GM12878 (cell line): ENCODE measurements around the gene CDC7. TPM values are rescaled to one million over a fixed set of nuclear protein-coding genes. Genes with fewer than 3 reads are reported as not detected.

Experiments used
- ATAC-seq: fragments of 200-7000 bp; cut with Tn5 transposase; 3 replicates; pipeline ENCODE4 v1.9.1; 2020; ENCODE audit warnings: mild to moderate bottlenecking, moderate library complexity
- BruUV-seq: library from RNA; stranded (reverse); fragments of 400-500 nt; replicated peaks from 2 replicates; lab custom pipeline; 2021; lab: Mats Ljungman, UMichigan
- CTCF ChIA-PET: fragments of 300-600 bp; sonication (Branson Sonifier 250); formaldehyde crosslinking; extraction: SDS; loops from one replicate; lab custom pipeline; 2021; ENCODE audit warnings: inconsistent platforms; lab: Yijun Ruan, JAX
- POLR2A ChIA-PET: fragments of 350-600 bp; formaldehyde crosslinking; extraction: SDS; loops from one replicate; lab custom pipeline; 2021; ENCODE audit warnings: inconsistent platforms; lab: Charles Lee
- RAD21 ChIA-PET: fragments of 300-600 bp; sonication (Branson Sonifier 250); formaldehyde crosslinking; loops from one replicate; lab custom pipeline; 2023; ENCODE audit warnings: antibody characterized with exemption; ENCODE audit not compliant: unreplicated experiment; lab: Charles Lee
- SMC1A ChIA-PET: fragments of 300-600 bp; sonication (Branson Sonifier 250); formaldehyde crosslinking; loops from one replicate; lab custom pipeline; 2023; ENCODE audit not compliant: unreplicated experiment, uncharacterized antibody; lab: Charles Lee
- DNase-seq: peaks from one replicate; pipeline ENCODE4 v3.0.0-alpha.2; 2011; ENCODE audit warnings: low read depth, low spot score
- FAIRE-seq: peaks from 3 replicates; lab custom pipeline; 2011; peaks lifted over from hg19 to GRCh38; lab: Jason Lieb, UNC
- H2AFZ ChIP-seq: 2 replicates; pipeline ENCODE4 v1.6.0; 2011; ENCODE audit warnings: low read depth, low read length, control low read depth; ENCODE audit not compliant: control insufficient read depth
- H3K27ac ChIP-seq: 2 replicates; pipeline ENCODE4 v1.5.1; 2011; ENCODE audit warnings: control low read depth; ENCODE audit not compliant: control insufficient read depth, insufficient read depth
- H3K27me3 ChIP-seq, 2 experiments: replicated peaks in 1 of 2; 2 replicates each; pipeline versions ENCODE4 v1.6.0 to v1.6.1; 2011; ENCODE audit warnings: low read length in 1 of 2; ENCODE audit not compliant: control insufficient read depth in 2 of 2, insufficient read depth in 2 of 2
- H3K36me3 ChIP-seq, 2 experiments: 2 replicates each; pipeline ENCODE4 v1.5.1; 2011; ENCODE audit warnings: low read length in 1 of 2; ENCODE audit not compliant: control insufficient read depth in 2 of 2, insufficient read depth in 2 of 2
- H3K4me1 ChIP-seq: 2 replicates; pipeline ENCODE4 v1.6.1; 2011; ENCODE audit warnings: mild to moderate bottlenecking, low read length, moderate library complexity, mixed read lengths; ENCODE audit not compliant: control insufficient read depth, insufficient read depth
- H3K4me2 ChIP-seq: 2 replicates; pipeline ENCODE4 v1.6.0; 2011; ENCODE audit warnings: control low read depth; ENCODE audit not compliant: control insufficient read depth, insufficient read depth
- H3K4me3 ChIP-seq: fragments of 200-600 bp; sonication (generic); 2 replicates; pipeline ENCODE4 v1.5.1; 2016
- H3K79me2 ChIP-seq: 2 replicates; pipeline ENCODE4 v1.6.0; 2011; ENCODE audit warnings: low read length; ENCODE audit not compliant: control insufficient read depth, insufficient read depth
- H3K9ac ChIP-seq: 2 replicates; pipeline ENCODE4 v1.8.0; 2011; ENCODE audit warnings: low read length, control low read depth, mixed read lengths; ENCODE audit not compliant: control insufficient read depth, insufficient read depth
- H3K9me3 ChIP-seq: replicated peaks from 3 replicates; pipeline ENCODE4 v1.5.1; 2011; ENCODE audit warnings: mild to moderate bottlenecking, low read length; ENCODE audit not compliant: control insufficient read depth, insufficient read depth
- H4K20me1 ChIP-seq: 2 replicates; pipeline ENCODE4 v1.6.0; 2011; ENCODE audit not compliant: control insufficient read depth, insufficient read depth
- CHD4 ChIP-seq: fragments of 200-600 bp; sonication (generic); IDR thresholded peaks from 2 replicates; pipeline ENCODE4 v1.6.1; 2016; ENCODE audit warnings: mild to moderate bottlenecking
- E4F1 ChIP-seq: fragments of 450-650 bp; IDR thresholded peaks from 2 replicates; pipeline ENCODE4 v1.6.1; 2018; ENCODE audit warnings: borderline replicate concordance, mild to moderate bottlenecking; ENCODE audit not compliant: partially characterized antibody
- RBBP5 ChIP-seq: fragments of 200-600 bp; sonication (generic); conservative IDR thresholded peaks from 2 replicates; pipeline ENCODE4 v1.6.1; 2016
- RELA ChIP-seq: fragments of 450-650 bp; IDR thresholded peaks from 2 replicates; pipeline ENCODE4 v1.8.0; 2014; ENCODE audit warnings: borderline replicate concordance; ENCODE audit not compliant: partially characterized antibody
- STAT1 ChIP-seq: fragments of 450-650 bp; conservative IDR thresholded peaks from 2 replicates; pipeline ENCODE4 v1.6.1; 2014; ENCODE audit warnings: antibody characterized with exemption, mild to moderate bottlenecking
- TAF1 ChIP-seq: IDR thresholded peaks from 2 replicates; pipeline ENCODE4 v1.6.1; 2011; ENCODE audit warnings: mild to moderate bottlenecking, low read depth, low read length, borderline replicate concordance
- TBL1XR1 ChIP-seq: IDR thresholded peaks from 2 replicates; pipeline ENCODE4 v1.6.1; 2012; ENCODE audit warnings: low read depth, low read length, improper control_type of control experiment
- WGBS: methylation state at CpG from one replicate; pipeline ENCODE4 v1.1.6; 2016; ENCODE audit warnings: low lambda C conversion rate; ENCODE audit not compliant: insufficient replicate concordance, insufficient coverage; ENCODE audit errors: missing lambda C conversion rate; 5-methylcytosine and 5-hydroxymethylcytosine counted together
- in situ Hi-C: fragments of 300-500 bp; cut with MboI; formaldehyde crosslinking; loops from 9 replicates; pipeline ENCODE4 v1.14.3; 2018; ENCODE audit warnings: mixed read lengths
- intact Hi-C: fragments of 100-400 bp; cut with micrococcal nuclease; formaldehyde crosslinking; loops from one replicate; pipeline ENCODE4 v1.14.2; 2022; ENCODE audit not compliant: unreplicated experiment
- polyA plus RNA-seq, 11 experiments: library from polyadenylated mRNA; depleted of rRNA in 4 of 11; unstranded in 6 of 11; stranded (reverse) in 5 of 11; fragments of >200 nt; fragmentation: Nextera tagmentation in 4 of 11; fragmentation: Illumina TruSeq in 1 of 11; extraction: Ambion mirVana in 4 of 11; extraction: Trizol in 1 of 11; gene quantifications; 1 replicate in 1 of 11; 2 replicates in 10 of 11; pipeline versions ENCODE4 v1.2.1 to v1.2.3, GENCODE V29; 2011 to 2016; ENCODE audit warnings: inconsistent platforms in 2 of 11, missing spikeins in 2 of 11, low read depth in 1 of 11
- total RNA-seq, 4 experiments: library from RNA; depleted of rRNA in 3 of 4; stranded (reverse); fragments of >200 nt in 3 of 4; fragmentation: Illumina TruSeq in 1 of 4; extraction: Trizol in 1 of 4; gene quantifications; 2 replicates each; pipeline versions ENCODE4 v1.2.1 to v1.2.3, GENCODE V29; 2013 to 2021
- TF ChIP-seq, protein P1 (sequence below): IDR thresholded peaks from 2 replicates; pipeline ENCODE4 v1.6.1; 2012; ENCODE audit warnings: mild to moderate bottlenecking, low read depth, low read length
- TF ChIP-seq, protein P2 (sequence below): fragments of 150-350 bp; IDR thresholded peaks from 2 replicates; pipeline ENCODE4 v1.6.1; 2016; ENCODE audit warnings: low read depth, low read length
- TF ChIP-seq, protein P3 (sequence below): IDR thresholded peaks from 2 replicates; pipeline ENCODE4 v1.6.1; 2011; ENCODE audit warnings: mild to moderate bottlenecking, low read depth, low read length, moderate library complexity; ENCODE audit not compliant: insufficient replicate concordance

The CDC7 gene
- total and polyA plus RNA-seq, 10 of the 15 experiments (the other 5 are each of a cell fraction or from before 2014, with no cell fraction given), result 14.9 to 37.8 (median 26.0) TPM

GRCh38 chr1:91567583-91567982, 66.9 kb downstream of the CDC7 start:
- ATAC-seq (no peak), FAIRE-seq (no peak), DNase-seq (no peak)
- Histone ChIP-seq H3K4me2 (no peak overlapping the region), H3K4me3 (no peak overlapping the region), H3K9ac (no peak overlapping the region), H3K9me3 (no peaks in the 10 kb centered on the region), H4K20me1 (no peaks in the 10 kb centered on the region), H3K36me3 (no peaks in the 10 kb centered on the region), H2AFZ (no peak overlapping the region), H3K79me2 (no peaks in the 10 kb centered on the region), H3K27me3 (no peaks in the 10 kb centered on the region), H3K27ac (no peak overlapping the region), H3K4me1 (peaks cover 12% of the 10 kb centered on the region)
- WGBS, result 38% methylated on average over 4 of the region's 4 CpGs
- BruUV-seq, result no TSS peak
- intact Hi-C loops, result no loop called here
- RAD21 ChIA-PET, result no interaction called here
- SMC1A ChIA-PET, result no interaction called here
- CTCF ChIA-PET, result no interaction called here
- in situ Hi-C loops, result no loop called here
- POLR2A ChIA-PET, result no interaction called here
- TF ChIP-seq STAT1 (no peak), CHD4 (no peak), TAF1 (no peak), RBBP5 (no peak), TBL1XR1 (no peak), E4F1 (no peak), RELA (no peak)
- TF ChIP-seq, protein P1, sequence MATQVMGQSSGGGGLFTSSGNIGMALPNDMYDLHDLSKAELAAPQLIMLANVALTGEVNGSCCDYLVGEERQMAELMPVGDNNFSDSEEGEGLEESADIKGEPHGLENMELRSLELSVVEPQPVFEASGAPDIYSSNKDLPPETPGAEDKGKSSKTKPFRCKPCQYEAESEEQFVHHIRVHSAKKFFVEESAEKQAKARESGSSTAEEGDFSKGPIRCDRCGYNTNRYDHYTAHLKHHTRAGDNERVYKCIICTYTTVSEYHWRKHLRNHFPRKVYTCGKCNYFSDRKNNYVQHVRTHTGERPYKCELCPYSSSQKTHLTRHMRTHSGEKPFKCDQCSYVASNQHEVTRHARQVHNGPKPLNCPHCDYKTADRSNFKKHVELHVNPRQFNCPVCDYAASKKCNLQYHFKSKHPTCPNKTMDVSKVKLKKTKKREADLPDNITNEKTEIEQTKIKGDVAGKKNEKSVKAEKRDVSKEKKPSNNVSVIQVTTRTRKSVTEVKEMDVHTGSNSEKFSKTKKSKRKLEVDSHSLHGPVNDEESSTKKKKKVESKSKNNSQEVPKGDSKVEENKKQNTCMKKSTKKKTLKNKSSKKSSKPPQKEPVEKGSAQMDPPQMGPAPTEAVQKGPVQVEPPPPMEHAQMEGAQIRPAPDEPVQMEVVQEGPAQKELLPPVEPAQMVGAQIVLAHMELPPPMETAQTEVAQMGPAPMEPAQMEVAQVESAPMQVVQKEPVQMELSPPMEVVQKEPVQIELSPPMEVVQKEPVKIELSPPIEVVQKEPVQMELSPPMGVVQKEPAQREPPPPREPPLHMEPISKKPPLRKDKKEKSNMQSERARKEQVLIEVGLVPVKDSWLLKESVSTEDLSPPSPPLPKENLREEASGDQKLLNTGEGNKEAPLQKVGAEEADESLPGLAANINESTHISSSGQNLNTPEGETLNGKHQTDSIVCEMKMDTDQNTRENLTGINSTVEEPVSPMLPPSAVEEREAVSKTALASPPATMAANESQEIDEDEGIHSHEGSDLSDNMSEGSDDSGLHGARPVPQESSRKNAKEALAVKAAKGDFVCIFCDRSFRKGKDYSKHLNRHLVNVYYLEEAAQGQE, result no peak
- TF ChIP-seq, protein P2, sequence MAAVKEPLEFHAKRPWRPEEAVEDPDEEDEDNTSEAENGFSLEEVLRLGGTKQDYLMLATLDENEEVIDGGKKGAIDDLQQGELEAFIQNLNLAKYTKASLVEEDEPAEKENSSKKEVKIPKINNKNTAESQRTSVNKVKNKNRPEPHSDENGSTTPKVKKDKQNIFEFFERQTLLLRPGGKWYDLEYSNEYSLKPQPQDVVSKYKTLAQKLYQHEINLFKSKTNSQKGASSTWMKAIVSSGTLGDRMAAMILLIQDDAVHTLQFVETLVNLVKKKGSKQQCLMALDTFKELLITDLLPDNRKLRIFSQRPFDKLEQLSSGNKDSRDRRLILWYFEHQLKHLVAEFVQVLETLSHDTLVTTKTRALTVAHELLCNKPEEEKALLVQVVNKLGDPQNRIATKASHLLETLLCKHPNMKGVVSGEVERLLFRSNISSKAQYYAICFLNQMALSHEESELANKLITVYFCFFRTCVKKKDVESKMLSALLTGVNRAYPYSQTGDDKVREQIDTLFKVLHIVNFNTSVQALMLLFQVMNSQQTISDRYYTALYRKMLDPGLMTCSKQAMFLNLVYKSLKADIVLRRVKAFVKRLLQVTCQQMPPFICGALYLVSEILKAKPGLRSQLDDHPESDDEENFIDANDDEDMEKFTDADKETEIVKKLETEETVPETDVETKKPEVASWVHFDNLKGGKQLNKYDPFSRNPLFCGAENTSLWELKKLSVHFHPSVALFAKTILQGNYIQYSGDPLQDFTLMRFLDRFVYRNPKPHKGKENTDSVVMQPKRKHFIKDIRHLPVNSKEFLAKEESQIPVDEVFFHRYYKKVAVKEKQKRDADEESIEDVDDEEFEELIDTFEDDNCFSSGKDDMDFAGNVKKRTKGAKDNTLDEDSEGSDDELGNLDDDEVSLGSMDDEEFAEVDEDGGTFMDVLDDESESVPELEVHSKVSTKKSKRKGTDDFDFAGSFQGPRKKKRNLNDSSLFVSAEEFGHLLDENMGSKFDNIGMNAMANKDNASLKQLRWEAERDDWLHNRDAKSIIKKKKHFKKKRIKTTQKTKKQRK, result no peak
- TF ChIP-seq, protein P3, sequence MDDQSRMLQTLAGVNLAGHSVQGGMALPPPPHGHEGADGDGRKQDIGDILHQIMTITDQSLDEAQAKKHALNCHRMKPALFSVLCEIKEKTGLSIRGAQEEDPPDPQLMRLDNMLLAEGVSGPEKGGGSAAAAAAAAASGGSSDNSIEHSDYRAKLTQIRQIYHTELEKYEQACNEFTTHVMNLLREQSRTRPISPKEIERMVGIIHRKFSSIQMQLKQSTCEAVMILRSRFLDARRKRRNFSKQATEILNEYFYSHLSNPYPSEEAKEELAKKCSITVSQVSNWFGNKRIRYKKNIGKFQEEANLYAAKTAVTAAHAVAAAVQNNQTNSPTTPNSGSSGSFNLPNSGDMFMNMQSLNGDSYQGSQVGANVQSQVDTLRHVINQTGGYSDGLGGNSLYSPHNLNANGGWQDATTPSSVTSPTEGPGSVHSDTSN, result no peak
